Activated CD4-positive, alpha-beta T cell treated with anti-CD3 and anti-CD28 coated beads, Interleukin-2, amount 50 U/mL, for 24 hours (primary cell): ENCODE data around the gene CDH4.
A peak's percentile ranks its signal among the peaks of the same experiment; 100 is the strongest.

ENCODE experiments used
- DNase-seq, 2 donors: peaks; one replicate each; pipeline ENCODE4 v3.0.0-alpha.2; 2020; ENCODE audit warnings: low read depth in 1 of 2, low spot score in 1 of 2

CDH4 gene

GRCh38 chr20:61483336-61484067 lies 231.4 kb downstream of the CDH4 start:
- DNase-seq = no peak

- DNase-seq = no peak
Observed at GRCh38 chr20:61486198-61486597, 234.1 kb downstream of the CDH4 start.

- no peak for DNase-seq
Observed at GRCh38 chr20:61487346-61487996, 235.4 kb downstream of the CDH4 start.

- no peak for DNase-seq
Observed at GRCh38 chr20:61487997-61488371, 235.9 kb downstream of the CDH4 start.

- no peak for DNase-seq
Observed at GRCh38 chr20:61490721-61491120, 238.7 kb downstream of the CDH4 start.

GRCh38 chr20:61492065-61492464 lies 240.0 kb downstream of the CDH4 start:
- no peak for DNase-seq

- no peak for DNase-seq
Observed at GRCh38 chr20:61493798-61494305, 241.8 kb downstream of the CDH4 start.

GRCh38 chr20:61494763-61495575 lies 242.9 kb downstream of the CDH4 start:
- DNase-seq = no peak

- DNase-seq = no peak
Observed at GRCh38 chr20:61497029-61497627, 245.1 kb downstream of the CDH4 start.

- no peak for DNase-seq
Observed at GRCh38 chr20:61499859-61500554, 247.9 kb downstream of the CDH4 start.

GRCh38 chr20:61500791-61501321 lies 248.8 kb downstream of the CDH4 start:
- no peak for DNase-seq

- DNase-seq = no peak
Observed at GRCh38 chr20:61502433-61502832, 250.4 kb downstream of the CDH4 start.

- DNase-seq = no peak
Observed at GRCh38 chr20:61503106-61503505, 251.0 kb downstream of the CDH4 start.

- no peak for DNase-seq
Observed at GRCh38 chr20:61505508-61505907, 253.4 kb downstream of the CDH4 start.

GRCh38 chr20:61507778-61508177 lies 255.7 kb downstream of the CDH4 start:
- no peak for DNase-seq

- no peak for DNase-seq
Observed at GRCh38 chr20:61508301-61509096, 256.4 kb downstream of the CDH4 start.

- DNase-seq = peak in 1 of 2 donors; percentile 3
Observed at GRCh38 chr20:61510778-61511330, 258.8 kb downstream of the CDH4 start.

- DNase-seq = no peak
Observed at GRCh38 chr20:61512475-61512874, 260.4 kb downstream of the CDH4 start.
